ENCODE measurements around the gene ZNF554. TPM values are rescaled to one million over a fixed set of nuclear protein-coding genes. Genes with fewer than 3 reads are reported as not detected.

ZNF554 gene
- total RNA-seq, 1 donor from 2014 or later = 6.9 TPM

GRCh38 chr19:2810141-2811091 is 9.3 kb upstream of the ZNF554 start:
- DNase-seq (ENCODE audit: extremely low spot score in 2 of 2) = no peak
- no peaks in the 10 kb centered on the region for H3K4me1 ChIP-seq
- H3K36me3 ChIP-seq = peaks cover 0 to 27% of the 10 kb centered on the region in 2 donors
- no peaks in the 10 kb centered on the region for H3K9me3 ChIP-seq
- no peaks in the 10 kb centered on the region for H3K27me3 ChIP-seq
- intact Hi-C loops (cut with DNase I) = no loop called here
- H3K4me3 ChIP-seq = no peak overlapping the region
- TF ChIP-seq POLR2A (IDR thresholded peaks at IDR 0.05) (no peak), CTCF (IDR thresholded peaks at IDR 0.05) (no peak), POLR2AphosphoS5 (IDR thresholded peaks at IDR 0.05; ENCODE audit: insufficient read depth in 1 of 2, low read depth in 1 of 2) (no peak)
- H3K27ac ChIP-seq = no peak overlapping the region

DNA sequence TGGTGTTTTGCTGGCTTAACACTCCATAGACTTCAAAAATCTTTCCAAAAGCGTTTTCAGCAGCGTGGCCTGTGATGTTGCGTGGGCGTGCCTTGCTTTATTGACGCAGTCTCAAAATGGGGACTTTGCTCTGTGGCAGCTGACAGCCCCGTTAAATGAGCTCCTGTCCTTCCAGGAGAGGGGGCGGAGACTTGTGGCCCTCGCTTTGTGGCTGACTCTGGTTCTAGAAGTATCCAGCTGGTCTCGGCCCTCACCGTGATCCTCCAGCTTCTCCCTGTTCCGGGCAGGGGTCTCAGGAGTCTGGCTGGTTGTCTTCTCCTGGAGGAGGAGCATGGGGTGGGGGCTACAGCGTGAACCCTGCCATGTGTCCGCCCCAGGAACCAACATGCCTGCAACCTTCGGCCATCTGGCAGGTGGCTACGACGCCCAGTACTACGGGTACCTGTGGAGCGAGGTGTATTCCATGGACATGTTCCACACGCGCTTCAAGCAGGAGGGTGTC is 8.4 kb upstream of the ZNF554 start:
- H3K4me3 ChIP-seq = no peak overlapping the region
- no peaks in the 10 kb centered on the region for H3K4me1 ChIP-seq
- no peaks in the 10 kb centered on the region for H3K9me3 ChIP-seq
- DNase-seq (ENCODE audit: extremely low spot score in 2 of 2) = no peak
- H3K36me3 ChIP-seq = peaks cover 0 to 25% of the 10 kb centered on the region in 2 donors
- TF ChIP-seq POLR2AphosphoS5 (IDR thresholded peaks at IDR 0.05; ENCODE audit: insufficient read depth in 1 of 2, low read depth in 1 of 2) = no peak
- no peak for TF ChIP-seq POLR2A (IDR thresholded peaks at IDR 0.05)
- TF ChIP-seq CTCF (IDR thresholded peaks at IDR 0.05) = no peak
- no peaks in the 10 kb centered on the region for H3K27me3 ChIP-seq
- intact Hi-C loops (cut with DNase I) = no loop called here
- H3K27ac ChIP-seq = no peak overlapping the region

DNA sequence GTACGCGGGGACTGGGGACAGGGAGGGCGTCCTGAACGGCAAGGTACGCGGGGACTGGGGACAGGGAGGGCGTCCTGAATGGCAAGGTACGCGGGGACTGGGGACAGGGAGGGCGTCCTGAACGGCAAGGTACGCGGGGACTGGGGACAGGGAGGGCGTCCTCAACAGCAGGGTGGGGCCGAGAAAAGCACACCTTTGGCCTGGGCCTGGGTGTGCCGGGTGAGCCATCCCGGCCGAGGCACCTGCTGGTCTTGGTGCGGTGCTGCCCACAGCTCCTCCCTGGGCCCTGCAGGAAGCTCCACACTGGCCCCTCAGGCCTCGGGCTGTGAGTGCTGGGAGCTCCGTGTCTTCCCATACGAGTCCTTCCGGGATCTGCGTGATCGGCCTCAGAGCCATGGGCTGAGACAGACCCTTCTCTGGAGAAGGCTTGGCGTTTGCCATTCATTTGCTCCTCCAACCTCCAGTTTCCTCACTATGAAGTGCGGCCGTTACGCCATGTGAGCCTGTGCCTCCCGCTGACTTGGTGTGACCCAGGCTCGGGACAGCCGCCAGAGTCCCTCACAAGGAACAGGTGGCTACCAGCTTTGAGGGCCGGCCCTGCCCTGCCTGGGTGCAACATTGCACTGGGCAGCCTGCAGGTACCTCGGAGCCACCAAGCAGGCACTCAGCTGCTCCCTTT is 7.8 kb upstream of the ZNF554 start:
- Histone ChIP-seq H3K27me3 (no peaks in the 10 kb centered on the region), H3K9me3 (no peaks in the 10 kb centered on the region), H3K4me1 (no peaks in the 10 kb centered on the region), H3K36me3 (peaks cover 0 to 24% of the 10 kb centered on the region in 2 donors), H3K27ac (no peak overlapping the region), H3K4me3 (no peak overlapping the region)
- intact Hi-C loops (cut with DNase I) = no loop called here
- DNase-seq (ENCODE audit: extremely low spot score in 2 of 2) = no peak
- no peak for TF ChIP-seq POLR2AphosphoS5 (IDR thresholded peaks at IDR 0.05; ENCODE audit: insufficient read depth in 1 of 2, low read depth in 1 of 2)
- no peak for TF ChIP-seq CTCF (IDR thresholded peaks at IDR 0.05)
- no peak for TF ChIP-seq POLR2A (IDR thresholded peaks at IDR 0.05)

GRCh38 chr19:2812414-2813234 is 7.0 kb upstream of the ZNF554 start:
- H3K27ac ChIP-seq = no peak overlapping the region
- no peaks in the 10 kb centered on the region for H3K27me3 ChIP-seq
- H3K36me3 ChIP-seq = peaks cover 0 to 17% of the 10 kb centered on the region in 2 donors
- intact Hi-C loops (cut with DNase I) = no loop called here
- no peaks in the 10 kb centered on the region for H3K4me1 ChIP-seq
- no peak for DNase-seq (ENCODE audit: extremely low spot score in 2 of 2)
- TF ChIP-seq CTCF (IDR thresholded peaks at IDR 0.05) (no peak), POLR2AphosphoS5 (IDR thresholded peaks at IDR 0.05; ENCODE audit: insufficient read depth in 1 of 2, low read depth in 1 of 2) (no peak), POLR2A (IDR thresholded peaks at IDR 0.05) (no peak)
- H3K9me3 ChIP-seq = no peaks in the 10 kb centered on the region
- H3K4me3 ChIP-seq = no peak overlapping the region
